ENCODE measurements around the gene MAP3K9.
"Not testable (repeated sequence)": the region's sequence is repeated elsewhere in the genome, so short reads cannot be mapped to it uniquely, and the experiment has no call there.

The MAP3K9 gene

GRCh38 chr14:70809225-70810219 lies at the start of gene MAP3K9:
Gene MAP3K9, minus strand, starts transcription at chr14:70809513. Its CDS starts 342 bp downstream, at chr14:70809171.
- peak; percentile 97 for DNase-seq

GRCh38 chr14:70858641-70859040 lies 49.3 kb upstream of the MAP3K9 start:
- DNase-seq: no peak

GRCh38 chr14:70857496-70857890 lies 48.2 kb upstream of the MAP3K9 start:
- no peak for DNase-seq

- peak; percentile 62 for DNase-seq
Observed at GRCh38 chr14:70856851-70857495, 47.7 kb upstream of the MAP3K9 start.

- no peak for DNase-seq
Observed at GRCh38 chr14:70855486-70855885, 46.2 kb upstream of the MAP3K9 start.

GRCh38 chr14:70853658-70854057 lies 44.3 kb upstream of the MAP3K9 start:
- DNase-seq: not testable (repeated sequence)

GRCh38 chr14:70847406-70848090 lies 38.2 kb upstream of the MAP3K9 start:
- DNase-seq: no peak

GRCh38 chr14:70845601-70846000 lies 36.3 kb upstream of the MAP3K9 start:
- DNase-seq: no peak

- DNase-seq: no peak
Observed at GRCh38 chr14:70842851-70843462, 33.6 kb upstream of the MAP3K9 start.

GRCh38 chr14:70838076-70838475 lies 28.8 kb upstream of the MAP3K9 start:
- DNase-seq: no peak

- DNase-seq: no peak
Observed at GRCh38 chr14:70836946-70837345, 27.6 kb upstream of the MAP3K9 start.

GRCh38 chr14:70833884-70834283 lies 24.6 kb upstream of the MAP3K9 start:
- no peak for DNase-seq

GRCh38 chr14:70832561-70833305 lies 23.4 kb upstream of the MAP3K9 start:
- DNase-seq: no peak

- DNase-seq: no peak
Observed at GRCh38 chr14:70830998-70831781, 21.9 kb upstream of the MAP3K9 start.

GRCh38 chr14:70828188-70828587 lies 18.9 kb upstream of the MAP3K9 start:
- no peak for DNase-seq

GRCh38 chr14:70827752-70828151 lies 18.4 kb upstream of the MAP3K9 start:
- no peak for DNase-seq

GRCh38 chr14:70827347-70827746 lies 18.0 kb upstream of the MAP3K9 start:
- DNase-seq: no peak

GRCh38 chr14:70823281-70823680 lies 14.0 kb upstream of the MAP3K9 start:
- no peak for DNase-seq

- DNase-seq: no peak
Observed at GRCh38 chr14:70822530-70823185, 13.3 kb upstream of the MAP3K9 start.

GRCh38 chr14:70821584-70822529 lies 12.5 kb upstream of the MAP3K9 start:
- peak; percentile 49 for DNase-seq

Data from activated CD4-positive, alpha-beta T cell treated with anti-CD3 and anti-CD28 coated beads, Interleukin-2, amount 50 U/mL, for 16 hours (primary cell).